GOT3 (cell line): ENCODE data around the gene BRAF.
"Not testable (repeated sequence)": the region's sequence is repeated elsewhere in the genome, so short reads cannot be mapped to it uniquely, and the experiment has no call there.

Experiments
- DNase-seq: peaks from one replicate; lab custom pipeline; 2025; ENCODE audit warnings: mixed read lengths; lab: John Stamatoyannopoulos, UW

Gene BRAF

GRCh38 chr7:140918236-140918635, 6.5 kb downstream of the BRAF start:
- DNase-seq = no peak

DNA sequence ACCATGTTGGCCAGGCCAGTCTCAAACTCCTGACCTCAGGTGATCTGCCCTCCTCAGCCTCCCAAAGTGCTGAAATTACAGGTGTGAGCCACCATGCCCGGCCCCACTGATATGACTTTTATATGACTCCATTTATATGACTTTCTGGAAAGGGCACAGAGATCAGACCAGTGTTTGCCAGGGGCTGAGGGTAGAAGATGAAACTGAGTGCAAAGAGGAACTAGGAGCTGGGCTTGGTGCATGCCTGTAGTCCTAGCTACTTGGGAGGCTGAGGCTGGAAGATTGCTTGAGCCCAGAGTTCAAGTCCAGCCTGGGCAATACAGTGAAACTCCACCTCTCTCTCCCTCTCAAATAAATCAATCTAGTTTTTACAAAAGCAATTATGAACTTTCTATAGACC, 7.5 kb downstream of the BRAF start:
- DNase-seq = no peak

GRCh38 chr7:140915935-140916555, 8.7 kb downstream of the BRAF start:
- no peak for DNase-seq

DNA sequence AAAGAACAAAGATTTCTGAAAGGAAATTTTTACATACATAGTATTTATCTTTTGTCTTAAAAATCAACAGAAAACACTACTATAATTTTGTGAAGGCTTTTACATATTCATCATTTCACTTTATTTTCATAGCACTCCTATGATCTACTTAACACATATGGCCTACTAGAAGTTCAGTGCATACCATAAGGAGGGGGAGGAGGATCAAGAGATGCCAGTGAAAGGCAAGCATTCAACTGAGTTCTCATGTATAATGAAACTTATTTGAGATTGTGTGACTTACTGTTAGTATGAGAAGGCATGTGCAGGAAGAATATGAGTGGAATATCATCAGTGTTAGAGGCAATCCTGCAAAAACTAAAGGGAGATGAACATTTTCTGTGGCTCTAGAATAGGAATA, 10.6 kb downstream of the BRAF start:
- DNase-seq = no peak

- DNase-seq = not testable (repeated sequence)
Measured at GRCh38 chr7:140913596-140913928, 11.2 kb downstream of the BRAF start.

DNA sequence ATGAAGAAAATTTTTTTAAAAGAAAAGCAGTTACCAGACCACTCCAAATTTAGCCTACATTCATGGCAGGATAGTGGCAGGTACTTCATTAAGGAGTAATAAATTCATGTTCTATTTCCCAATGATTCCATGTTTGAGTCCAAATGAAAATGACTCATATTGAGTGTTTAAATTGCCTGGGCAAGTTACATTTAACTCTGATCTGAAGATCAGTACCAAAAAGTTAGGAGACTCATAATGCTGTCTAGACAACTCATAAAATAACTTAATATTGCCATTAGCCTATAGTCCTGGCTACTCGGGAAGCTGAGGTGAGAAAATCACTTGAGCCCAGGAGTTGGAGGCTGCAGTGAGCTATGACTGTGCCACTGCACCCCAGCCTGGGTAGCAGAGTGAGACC, 13.0 kb downstream of the BRAF start:
- no peak for DNase-seq

DNA sequence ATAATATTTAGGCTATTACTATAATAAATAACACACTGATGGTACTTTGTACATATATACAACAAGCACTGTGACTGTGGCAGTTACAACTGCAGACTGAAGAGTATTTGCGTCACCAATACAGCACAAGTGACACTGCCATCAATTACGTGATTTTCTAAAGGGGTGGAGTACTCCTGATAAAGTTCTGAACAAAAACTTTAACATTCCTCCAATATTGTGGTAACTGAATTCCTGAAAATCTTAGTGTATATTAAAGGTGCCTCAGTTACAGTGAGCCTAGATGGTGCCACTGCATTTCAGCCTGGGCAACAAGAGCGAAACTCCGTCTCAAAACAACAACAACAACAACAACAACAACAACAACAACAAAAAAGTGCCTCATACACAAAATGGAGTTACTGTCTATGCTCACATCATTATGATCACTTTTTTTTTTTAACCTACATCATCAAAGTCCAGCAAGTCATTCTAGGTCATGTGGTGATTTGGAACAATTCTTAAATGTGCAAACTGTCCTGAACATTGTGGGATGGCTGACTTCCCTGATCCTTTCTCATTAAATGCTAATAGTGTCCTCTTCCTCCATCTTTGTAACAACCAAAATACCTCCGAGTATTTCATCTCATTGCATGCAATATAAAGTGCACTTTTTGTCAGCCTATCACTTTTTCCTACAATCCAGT, 15.1 kb downstream of the BRAF start:
- DNase-seq = no peak

GRCh38 chr7:140908361-140908760, 16.4 kb downstream of the BRAF start:
- no peak for DNase-seq

GRCh38 chr7:140903741-140904480, 20.8 kb downstream of the BRAF start:
- DNase-seq = no peak

DNA sequence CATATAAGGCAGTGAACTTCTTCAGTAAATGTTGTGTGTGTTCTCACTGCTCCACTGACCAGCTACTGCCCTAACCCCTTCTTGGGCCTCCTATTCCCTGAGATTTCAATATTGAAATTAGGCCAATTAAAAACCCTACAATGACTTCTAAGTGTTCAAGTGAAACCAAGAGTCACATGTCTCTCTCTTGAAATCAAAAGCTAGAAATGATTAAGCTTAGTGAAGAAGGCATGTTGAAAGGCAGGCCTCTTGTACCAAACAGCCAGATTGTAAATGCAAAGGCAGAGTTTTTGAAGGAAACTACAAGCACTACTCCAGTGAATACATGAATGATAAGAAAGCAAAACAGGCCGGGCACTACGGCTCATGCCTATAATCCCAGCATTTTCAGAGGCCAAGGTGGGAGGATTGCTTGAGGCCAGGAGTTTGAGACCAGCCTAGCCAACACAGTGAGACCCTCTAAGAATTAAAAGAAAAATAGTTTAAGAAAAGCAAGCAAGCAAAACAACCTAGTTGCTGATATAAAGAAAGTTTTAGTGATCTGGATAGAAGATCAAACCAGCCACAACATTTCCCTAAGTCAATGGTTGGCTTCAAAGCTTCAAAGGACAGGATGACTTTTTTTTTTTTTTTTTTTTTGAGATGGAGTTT, 22.3 kb downstream of the BRAF start:
- no peak for DNase-seq

DNA sequence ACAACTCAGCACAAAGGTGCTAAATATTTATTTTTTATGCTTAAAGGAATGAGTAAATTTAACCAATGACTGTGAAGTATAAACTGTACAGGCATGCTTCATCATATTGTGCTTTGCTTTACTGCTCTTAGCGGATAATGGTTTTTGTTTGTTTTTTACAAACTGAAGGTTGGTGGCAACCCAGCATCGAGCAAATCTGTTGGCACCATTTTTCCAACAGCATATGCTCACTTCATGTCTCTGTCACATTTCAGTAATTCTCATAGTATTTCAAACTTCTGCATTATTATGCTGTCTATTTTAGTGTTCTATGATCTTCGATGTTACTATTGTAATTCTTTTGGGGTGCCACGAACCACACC, 22.8 kb downstream of the BRAF start:
- DNase-seq = no peak

- no peak for DNase-seq
Measured at GRCh38 chr7:140899883-140900282, 24.8 kb downstream of the BRAF start.

DNA sequence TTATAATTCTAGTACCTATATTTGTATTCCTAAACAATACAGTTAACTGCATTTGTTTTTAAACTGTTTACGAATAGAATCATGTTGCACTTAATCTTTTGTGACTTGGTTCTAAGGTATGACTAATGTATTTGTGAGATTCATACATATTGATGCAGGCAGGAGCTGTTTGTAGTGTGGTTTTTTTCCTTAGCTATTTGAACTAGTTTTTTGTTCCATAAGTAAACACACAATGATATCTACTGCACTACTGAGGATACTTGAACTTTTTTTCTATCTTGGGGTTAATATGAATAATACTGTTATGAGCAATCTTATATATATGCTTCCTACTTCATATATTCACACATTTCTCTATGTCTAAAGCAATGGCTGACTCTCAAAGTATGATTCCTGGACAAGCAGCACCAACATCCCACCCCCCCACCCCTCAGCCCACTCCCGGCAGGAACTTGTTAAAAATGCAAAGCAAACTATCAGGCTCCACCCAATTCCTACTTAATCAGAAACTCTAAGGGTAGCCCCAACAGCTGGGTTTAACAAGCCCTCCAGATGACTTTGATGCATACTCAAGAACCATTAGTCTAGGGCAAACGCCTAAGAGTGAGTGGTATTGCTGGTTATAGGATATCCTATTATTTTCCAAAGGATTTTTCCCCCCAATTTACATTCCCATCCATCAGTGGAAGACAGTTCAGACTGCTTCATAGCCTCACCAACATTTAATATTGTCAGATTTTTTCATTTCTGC, 25.8 kb downstream of the BRAF start:
- no peak for DNase-seq

GRCh38 chr7:140896996-140897395, 27.7 kb downstream of the BRAF start:
- DNase-seq = no peak

GRCh38 chr7:140889645-140890044, 35.1 kb downstream of the BRAF start:
- no peak for DNase-seq

- no peak for DNase-seq
Measured at GRCh38 chr7:140889150-140889549, 35.6 kb downstream of the BRAF start.

GRCh38 chr7:140888087-140888486, 36.6 kb downstream of the BRAF start:
- no peak for DNase-seq

DNA sequence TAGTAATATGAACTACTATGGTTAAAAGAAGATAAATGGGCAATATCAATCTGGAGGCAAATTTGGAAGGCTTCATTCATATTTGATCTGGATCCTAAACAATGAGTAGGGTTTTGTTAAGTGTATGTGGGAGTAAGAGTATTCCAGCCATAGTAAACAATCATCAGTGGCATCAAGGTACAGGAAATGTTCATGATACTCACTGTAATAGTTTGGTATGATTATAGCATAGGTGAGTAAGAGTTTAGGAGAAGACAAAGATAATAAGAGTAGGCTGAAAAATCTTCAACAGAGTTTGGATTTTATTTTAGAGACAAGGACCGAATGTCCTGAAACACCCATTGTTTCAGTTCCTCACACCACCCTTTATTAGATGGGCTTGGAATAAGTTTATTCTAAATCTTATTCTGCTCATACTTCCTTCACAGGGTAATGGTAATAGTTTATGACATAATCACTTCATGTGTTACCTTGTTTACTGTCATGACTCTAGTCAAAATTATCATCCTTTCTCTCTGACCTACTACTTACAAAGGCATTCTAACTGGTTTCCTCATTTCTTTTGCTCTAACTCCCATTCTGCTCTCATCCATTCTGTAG, 38.9 kb downstream of the BRAF start:
- no peak for DNase-seq

DNA sequence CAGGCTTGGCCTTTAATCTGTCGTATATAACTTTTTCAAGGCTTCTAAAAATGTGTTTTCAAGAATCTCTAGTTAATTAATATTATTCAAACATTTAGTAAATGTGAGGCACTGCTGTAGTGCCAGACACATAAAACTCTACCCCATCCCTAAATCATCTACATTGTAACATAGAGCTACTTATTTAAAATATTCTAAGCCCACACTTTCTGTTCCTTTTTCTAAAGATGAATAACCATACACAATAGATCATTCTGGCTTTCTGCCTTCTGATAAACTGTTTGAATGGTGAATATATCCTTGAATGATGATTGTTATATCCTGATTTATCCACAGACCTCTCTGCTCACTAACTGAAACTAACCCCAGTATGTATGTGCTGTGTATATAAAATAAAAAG, 41.4 kb downstream of the BRAF start:
- no peak for DNase-seq

DNA sequence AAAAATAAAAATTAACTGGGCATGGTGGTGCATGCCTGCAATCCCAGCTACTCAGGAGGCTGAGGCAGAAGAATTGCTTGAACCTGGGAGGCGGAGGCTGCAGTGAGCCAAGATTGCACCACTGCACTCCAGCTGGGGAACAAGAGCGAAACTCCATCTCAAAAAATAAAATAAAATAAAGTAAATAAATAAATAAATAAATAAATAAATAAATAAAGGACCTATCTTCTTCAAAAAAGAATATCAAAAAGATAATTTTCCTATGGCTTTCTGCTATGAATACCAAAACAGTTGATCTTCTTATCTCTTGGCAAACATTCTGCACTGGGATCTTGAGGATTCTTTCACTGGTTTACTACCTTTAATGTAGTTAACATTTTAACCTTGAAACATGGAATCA, 41.9 kb downstream of the BRAF start:
- not testable (repeated sequence) for DNase-seq

- DNase-seq = no peak
Measured at GRCh38 chr7:140881507-140882228, 43.1 kb downstream of the BRAF start.
